Neural progenitor cell (in vitro differentiated cells): ENCODE measurements around the gene PUS1. TPM values are rescaled to one million over a fixed set of nuclear protein-coding genes. Genes with fewer than 3 reads are reported as not detected.

Experiments used
- DNase-seq: peaks from one replicate; pipeline ENCODE4 v3.0.0-alpha.2; 2016; ENCODE audit warnings: low spot score
- H2AFZ ChIP-seq: fragments of 200-600 bp; sonication (generic); replicated peaks from 2 replicates; pipeline ENCODE4 v1.6.1; 2016; ENCODE audit warnings: antibody characterized with exemption
- H3F3A ChIP-seq: fragments of 200-600 bp; sonication (generic); 2 replicates; pipeline ENCODE4 v1.6.1; 2016; ENCODE audit warnings: antibody characterized with exemption, low read depth
- H3K27ac ChIP-seq: fragments of 200-600 bp; sonication (generic); 2 replicates; pipeline ENCODE4 v1.5.1; 2016; ENCODE audit warnings: mild to moderate bottlenecking
- H3K27me3 ChIP-seq: fragments of 200-600 bp; sonication (generic); 2 replicates; pipeline ENCODE4 v1.6.1; 2016; ENCODE audit warnings: mild to moderate bottlenecking, moderate library complexity
- H3K36me3 ChIP-seq: fragments of 200-600 bp; sonication (generic); 2 replicates; pipeline ENCODE4 v1.5.1; 2016
- H3K4me1 ChIP-seq: fragments of 200-600 bp; sonication (generic); 2 replicates; pipeline ENCODE4 v1.6.1; 2016; ENCODE audit warnings: mixed run types
- H3K4me2 ChIP-seq: fragments of 200-600 bp; sonication (generic); 2 replicates; pipeline ENCODE4 v1.6.1; 2016
- H3K4me3 ChIP-seq: fragments of 200-600 bp; sonication (generic); 2 replicates; pipeline ENCODE4 v1.5.1; 2016
- H3K79me2 ChIP-seq: fragments of 200-600 bp; sonication (generic); 2 replicates; pipeline ENCODE4 v1.6.1; 2016; ENCODE audit warnings: low read depth
- H3K9ac ChIP-seq: fragments of 200-600 bp; sonication (generic); 2 replicates; pipeline ENCODE4 v1.6.1; 2016
- H3K9me3 ChIP-seq: fragments of 200-600 bp; sonication (generic); 2 replicates; pipeline ENCODE4 v1.5.1; 2016; ENCODE audit warnings: low read depth
- H4K20me1 ChIP-seq: fragments of 200-600 bp; sonication (generic); 2 replicates; pipeline ENCODE4 v1.6.1; 2016; ENCODE audit warnings: low read depth
- H3K27ac Mint-ChIP-seq: 3 replicates; pipeline ENCODE4 v1.8.0; 2021; ENCODE audit warnings: mixed read lengths
- H3K27me3 Mint-ChIP-seq: 2 replicates; pipeline ENCODE4 v1.8.0; 2022; ENCODE audit warnings: low read depth, mild to moderate bottlenecking, inconsistent platforms, moderate library complexity, mixed read lengths; ENCODE audit not compliant: insufficient read depth
- H3K36me3 Mint-ChIP-seq: 3 replicates; pipeline ENCODE4 v1.8.0; 2021; ENCODE audit warnings: mixed read lengths
- H3K4me1 Mint-ChIP-seq: 3 replicates; pipeline ENCODE4 v1.8.0; 2021; ENCODE audit warnings: mixed read lengths
- H3K4me3 Mint-ChIP-seq: 3 replicates; pipeline ENCODE4 v1.8.0; 2021; ENCODE audit warnings: mild to moderate bottlenecking, moderate library complexity, mixed read lengths
- H3K9me3 Mint-ChIP-seq: 3 replicates; pipeline ENCODE4 v1.8.0; 2020; ENCODE audit warnings: mixed read lengths
- CTCF ChIP-seq: fragments of 200-600 bp; sonication (generic); IDR thresholded peaks from 2 replicates; pipeline ENCODE4 v1.5.1; 2017; ENCODE audit warnings: antibody characterized with exemption, mild to moderate bottlenecking
- EZH2 ChIP-seq: fragments of 200-600 bp; sonication (generic); IDR thresholded peaks from 2 replicates; pipeline ENCODE4 v1.6.1; 2017; ENCODE audit warnings: antibody characterized with exemption, mild to moderate bottlenecking, moderate library complexity
- EZH2phosphoT487 ChIP-seq: fragments of 200-600 bp; sonication (generic); IDR thresholded peaks from 2 replicates; pipeline ENCODE4 v1.6.1; 2017; ENCODE audit warnings: antibody characterized with exemption
- total RNA-seq: library from RNA; depleted of rRNA; stranded (reverse); fragments of >200 nt; gene quantifications from 2 replicates; pipeline ENCODE4 v1.2.3, GENCODE V29; 2015; ENCODE audit warnings: low replicate concordance

PUS1 gene
- total RNA-seq, 1 donor from 2014 or later, result 15.9 TPM

- no peak overlapping the region for H3K4me2 ChIP-seq
- no peak overlapping the region for H3K4me3 ChIP-seq
- Mint-ChIP-seq H3K4me3 (no peak overlapping the region), H3K9me3 (no peaks in the 10 kb centered on the region), H3K4me1 (peaks cover 4% of the 10 kb centered on the region), H3K36me3 (peaks cover 24% of the 10 kb centered on the region), H3K27ac (peak overlapping the region; percentile 16), H3K27me3 (peaks cover 2% of the 10 kb centered on the region)
- peaks cover 16% of the 10 kb centered on the region for H4K20me1 ChIP-seq
- peaks cover 3% of the 10 kb centered on the region for H3K36me3 ChIP-seq
- no peak for DNase-seq
- peaks cover 27% of the 10 kb centered on the region for H3K79me2 ChIP-seq
- H3K27me3 ChIP-seq, result peaks cover 2% of the 10 kb centered on the region
- H3K27ac ChIP-seq, result no peak overlapping the region
- H2AFZ ChIP-seq, result no peak overlapping the region
- peaks cover 6% of the 10 kb centered on the region for H3K4me1 ChIP-seq
- TF ChIP-seq EZH2 (no peak), EZH2phosphoT487 (no peak), CTCF (no peak)
- no peak overlapping the region for H3K9ac ChIP-seq
- no peaks in the 10 kb centered on the region for H3K9me3 ChIP-seq
- H3F3A ChIP-seq, result peaks cover 4% of the 10 kb centered on the region
Measured at GRCh38 chr12:131933387-131933786, 4.3 kb downstream of the PUS1 start.

- H3K27ac Mint-ChIP-seq, result no peak overlapping the region
Measured at GRCh38 chr12:131934535-131934934, 5.5 kb downstream of the PUS1 start.

GRCh38 chr12:131938082-131938481 lies 9.0 kb downstream of the PUS1 start:
- H3K27me3 Mint-ChIP-seq, result peaks cover 2% of the 10 kb centered on the region
- Histone ChIP-seq H3K27me3 (no peaks in the 10 kb centered on the region), H3K27ac (no peak overlapping the region), H3F3A (no peaks in the 10 kb centered on the region), H4K20me1 (no peaks in the 10 kb centered on the region), H2AFZ (no peak overlapping the region), H3K4me3 (no peak overlapping the region), H3K4me2 (no peak overlapping the region), H3K79me2 (no peaks in the 10 kb centered on the region), H3K9me3 (no peaks in the 10 kb centered on the region), H3K4me1 (no peaks in the 10 kb centered on the region), H3K9ac (no peak overlapping the region), H3K36me3 (peaks cover 3% of the 10 kb centered on the region)
- peaks cover 20% of the 10 kb centered on the region for H3K36me3 Mint-ChIP-seq
- DNase-seq, result no peak
- no peak for TF ChIP-seq EZH2phosphoT487
- TF ChIP-seq EZH2, result no peak
- no peak for TF ChIP-seq CTCF
- no peaks in the 10 kb centered on the region for H3K4me1 Mint-ChIP-seq
- no peak overlapping the region for H3K27ac Mint-ChIP-seq
- no peaks in the 10 kb centered on the region for H3K9me3 Mint-ChIP-seq
- no peak overlapping the region for H3K4me3 Mint-ChIP-seq

More at GRCh38 chr12:131934535-131934934, 5.5 kb downstream of the PUS1 start:
- TF ChIP-seq EZH2phosphoT487, result no peak
- no peak for TF ChIP-seq CTCF
- no peak for TF ChIP-seq EZH2
- H3K4me2 ChIP-seq, result no peak overlapping the region
- peaks cover 24% of the 10 kb centered on the region for H3K36me3 Mint-ChIP-seq
- no peak overlapping the region for H2AFZ ChIP-seq
- peaks cover 6% of the 10 kb centered on the region for H3K4me1 ChIP-seq
- peaks cover 2% of the 10 kb centered on the region for H3K27me3 Mint-ChIP-seq
- no peak overlapping the region for H3K4me3 ChIP-seq
- H3K4me3 Mint-ChIP-seq, result no peak overlapping the region
- H3K36me3 ChIP-seq, result peaks cover 3% of the 10 kb centered on the region
- peaks cover 16% of the 10 kb centered on the region for H4K20me1 ChIP-seq
- H3F3A ChIP-seq, result no peaks in the 10 kb centered on the region
- H3K79me2 ChIP-seq, result peaks cover 25% of the 10 kb centered on the region
- H3K4me1 Mint-ChIP-seq, result peaks cover 4% of the 10 kb centered on the region
- H3K27me3 ChIP-seq, result no peaks in the 10 kb centered on the region
- DNase-seq, result no peak
- no peaks in the 10 kb centered on the region for H3K9me3 Mint-ChIP-seq
- H3K27ac ChIP-seq, result no peak overlapping the region
- no peaks in the 10 kb centered on the region for H3K9me3 ChIP-seq
- H3K9ac ChIP-seq, result no peak overlapping the region
